Measurements from ENCODE around the gene DOC2B. TPM values are rescaled to one million over a fixed set of nuclear protein-coding genes. Genes with fewer than 3 reads are reported as not detected.

DOC2B gene
- total and polyA plus RNA-seq, 12 donors, result 2.6 to 15.7 (median 5.9) TPM

GRCh38 chr17:192666-193425, 11.4 kb upstream of the DOC2B start:
- TF ChIP-seq CTCF (IDR thresholded peaks at IDR 0.05) (no peak), POLR2A (IDR thresholded peaks at IDR 0.05) (no peak)
- Histone ChIP-seq H3K4me1 (replicated peaks in 1 of 2) (peaks cover 8 to 9% of the 10 kb centered on the region in 2 donors), H3K4me3 (no peak overlapping the region), H3K27ac (no peak overlapping the region), H3K9me3 (replicated peaks in 1 of 3) (no peaks in the 10 kb centered on the region), H3K36me3 (replicated peaks in 1 of 2) (no peaks in the 10 kb centered on the region), H3K27me3 (no peaks in the 10 kb centered on the region)
- 74 to 79% (median 77%) methylated on average over 8 to 21 of the region's 21 CpGs for WGBS, 4 donors
- DNase-seq, result no peak
- intact Hi-C loops (cut with DNase I), result no loop called here

GRCh38 chr17:189444-189843, 8.0 kb upstream of the DOC2B start:
- no peaks in the 10 kb centered on the region for H3K9me3 ChIP-seq (replicated peaks in 1 of 3)
- no peak overlapping the region for H3K27ac ChIP-seq
- TF ChIP-seq POLR2A (IDR thresholded peaks at IDR 0.05) (no peak), CTCF (IDR thresholded peaks at IDR 0.05) (no peak)
- DNase-seq, result no peak
- H3K36me3 ChIP-seq (replicated peaks in 1 of 2), result no peaks in the 10 kb centered on the region
- 75 to 90% (median 82%) methylated on average over 7 of the region's 7 CpGs for WGBS, 4 donors
- intact Hi-C loops (cut with DNase I), result no loop called here
- H3K4me1 ChIP-seq (replicated peaks in 1 of 2), result peaks cover 3 to 4% of the 10 kb centered on the region in 2 donors
- H3K4me3 ChIP-seq, result no peak overlapping the region
- no peaks in the 10 kb centered on the region for H3K27me3 ChIP-seq

GRCh38 chr17:187130-187529, 5.7 kb upstream of the DOC2B start:
- H3K4me3 ChIP-seq, result no peak overlapping the region
- 68 to 100% (median 81%) methylated on average over 2 of the region's 2 CpGs for WGBS, 4 donors
- H3K27ac ChIP-seq, result no peak overlapping the region
- no peak for DNase-seq
- no peaks in the 10 kb centered on the region for H3K9me3 ChIP-seq (replicated peaks in 1 of 3)
- H3K4me1 ChIP-seq (replicated peaks in 1 of 2), result no peaks in the 10 kb centered on the region
- TF ChIP-seq CTCF (IDR thresholded peaks at IDR 0.05) (no peak), POLR2A (IDR thresholded peaks at IDR 0.05) (no peak)
- no peaks in the 10 kb centered on the region for H3K27me3 ChIP-seq
- intact Hi-C loops (cut with DNase I), result no loop called here
- H3K36me3 ChIP-seq (replicated peaks in 1 of 2), result no peaks in the 10 kb centered on the region

GRCh38 chr17:185445-186138, 4.1 kb upstream of the DOC2B start:
- H3K4me1 ChIP-seq (replicated peaks in 1 of 2), result peaks cover 0 to 4% of the 10 kb centered on the region in 2 donors
- H3K4me3 ChIP-seq, result no peak overlapping the region
- no peaks in the 10 kb centered on the region for H3K9me3 ChIP-seq (replicated peaks in 1 of 3)
- TF ChIP-seq CTCF (IDR thresholded peaks at IDR 0.05) (no peak), POLR2A (IDR thresholded peaks at IDR 0.05) (no peak)
- H3K27ac ChIP-seq, result no peak overlapping the region
- H3K36me3 ChIP-seq (replicated peaks in 1 of 2), result no peaks in the 10 kb centered on the region
- DNase-seq, result no peak
- H3K27me3 ChIP-seq, result no peaks in the 10 kb centered on the region
- 79 to 84% (median 83%) methylated on average over 13 to 14 of the region's 14 CpGs for WGBS, 4 donors
- intact Hi-C loops (cut with DNase I), result no loop called here
